A549 (cell line): Measurements from ENCODE around the gene GPR62.

Experiments used
- CEBPB ChIP-seq, 2 experiments: fragments of >200 bp in 1 of 2; sonication (Bioruptor Twin) in 1 of 2; formaldehyde crosslinking in 1 of 2; IDR thresholded peaks; 2 replicates each; pipeline ENCODE4 v1.6.1; 2012 to 2016
- CTCF ChIP-seq: fragments of >200 bp; sonication (Bioruptor Twin); formaldehyde crosslinking; IDR thresholded peaks from 3 replicates; pipeline ENCODE4 v1.5.1; 2016
- PHF8 ChIP-seq: fragments of 200-600 bp; sonication (generic); IDR thresholded peaks from 2 replicates; pipeline ENCODE4 v1.6.1; 2016; ENCODE audit warnings: low read depth, mild to moderate bottlenecking, antibody characterized with exemption, moderate library complexity, borderline replicate concordance
- POLR2A ChIP-seq: IDR thresholded peaks from 2 replicates; pipeline ENCODE4 v1.6.1; 2012; ENCODE audit warnings: mild to moderate bottlenecking, low read length
- REST ChIP-seq: fragments of 200-600 bp; sonication (generic); IDR thresholded peaks from 2 replicates; pipeline ENCODE4 v1.6.1; 2016; ENCODE audit warnings: antibody characterized with exemption, mild to moderate bottlenecking, moderate library complexity
- RNF2 ChIP-seq: fragments of 200-600 bp; sonication (generic); IDR thresholded peaks from 2 replicates; pipeline ENCODE4 v1.6.1; 2016; ENCODE audit warnings: low read depth, mild to moderate bottlenecking, antibody characterized with exemption, moderate library complexity, borderline replicate concordance

- no peak for TF ChIP-seq PHF8
- no peak; the same call in 1 of the 3 replicates for TF ChIP-seq CTCF
- no peak for TF ChIP-seq CEBPB (IDR thresholded peaks at IDR 0.05)
- TF ChIP-seq REST, result no peak
- no peak for TF ChIP-seq RNF2
- no peak for TF ChIP-seq POLR2A
Observed at GRCh38 chr3:51974277-51974962, 19.2 kb downstream of the GPR62 start.
